Measurements from ENCODE around the gene MAGIX.

MAGIX gene

GRCh38 chrX:49186125-49187027, 23.8 kb downstream of the MAGIX start, which contains the start of gene PRICKLE3:
TSS of gene PRICKLE3 (minus strand) at chrX:49186373. CDS start at chrX:49186297, 76 bp downstream.
- peak; percentile 81 for DNase-seq

GRCh38 chrX:49187028-49187394, 24.5 kb downstream of the MAGIX start:
- DNase-seq: no peak

- DNase-seq: no peak
These were observed 25.0 kb downstream of the MAGIX start for GRCh38 chrX:49187526-49187925.

GRCh38 chrX:49188468-49189076, 26.0 kb downstream of the MAGIX start:
- no peak for DNase-seq

- DNase-seq: no peak
These were observed 27.0 kb downstream of the MAGIX start for GRCh38 chrX:49189606-49190005.

DNA sequence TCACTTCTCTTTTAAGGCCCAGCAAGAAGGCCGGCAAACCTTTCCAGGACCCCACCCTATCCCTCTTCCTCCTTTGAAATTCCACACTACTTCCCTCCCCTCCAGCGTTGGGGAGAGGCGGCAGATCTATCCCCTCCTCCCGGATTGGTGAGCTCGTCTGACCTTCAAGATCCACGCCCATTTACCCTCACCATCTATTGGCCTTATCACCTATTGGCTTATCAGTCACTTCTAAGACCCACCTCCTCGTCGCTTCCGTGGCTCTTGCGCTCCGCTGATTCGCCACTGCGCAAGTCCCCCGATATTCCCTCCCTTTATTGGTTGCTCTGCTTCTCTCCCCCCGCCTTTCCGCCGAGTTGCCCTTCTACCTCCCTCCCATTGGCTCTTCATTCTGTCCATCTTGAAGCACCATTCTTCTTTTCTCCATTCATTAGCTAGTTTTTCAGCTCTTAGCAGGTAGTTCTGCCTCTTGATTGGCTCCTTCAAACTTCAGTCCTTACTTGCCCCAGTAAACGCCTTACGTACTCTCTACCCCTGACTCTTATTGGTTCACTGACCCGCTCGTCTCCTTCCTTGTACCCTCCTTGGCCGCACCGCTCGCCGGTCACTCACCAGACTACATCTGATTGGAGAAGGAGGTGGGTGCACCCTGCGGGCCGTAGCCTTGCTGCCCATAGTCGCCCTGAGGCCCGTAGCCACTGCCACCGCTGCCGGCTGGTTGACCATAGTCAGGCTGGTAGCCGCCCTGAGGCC, 28.4 kb downstream of the MAGIX start:
- DNase-seq: peak; percentile 96

DNA sequence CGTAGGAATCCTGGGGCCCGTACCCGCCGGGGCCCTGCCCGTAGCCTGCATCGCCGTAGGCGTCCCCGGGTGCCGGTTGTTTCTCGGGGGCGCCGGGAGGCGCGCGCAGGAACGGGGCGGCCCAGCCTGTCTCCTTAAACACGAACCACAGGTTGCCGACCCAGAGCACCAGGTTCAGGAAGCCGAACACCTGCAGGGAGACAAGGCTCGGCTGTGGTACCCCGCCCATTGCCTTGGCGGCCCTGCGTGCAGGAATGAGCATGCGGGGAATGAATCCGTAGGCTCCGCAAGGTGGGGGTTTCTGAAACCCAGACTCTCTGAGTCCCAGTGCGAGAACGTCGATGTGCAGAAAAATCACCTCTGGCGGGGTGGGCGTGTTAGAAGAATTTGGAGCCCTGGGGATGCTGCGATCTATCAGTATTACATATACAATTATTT, 29.0 kb downstream of the MAGIX start:
- DNase-seq: no peak

GRCh38 chrX:49192722-49193328, 30.3 kb downstream of the MAGIX start:
- DNase-seq: no peak

GRCh38 chrX:49193542-49193964, 31.0 kb downstream of the MAGIX start:
- no peak for DNase-seq

DNA sequence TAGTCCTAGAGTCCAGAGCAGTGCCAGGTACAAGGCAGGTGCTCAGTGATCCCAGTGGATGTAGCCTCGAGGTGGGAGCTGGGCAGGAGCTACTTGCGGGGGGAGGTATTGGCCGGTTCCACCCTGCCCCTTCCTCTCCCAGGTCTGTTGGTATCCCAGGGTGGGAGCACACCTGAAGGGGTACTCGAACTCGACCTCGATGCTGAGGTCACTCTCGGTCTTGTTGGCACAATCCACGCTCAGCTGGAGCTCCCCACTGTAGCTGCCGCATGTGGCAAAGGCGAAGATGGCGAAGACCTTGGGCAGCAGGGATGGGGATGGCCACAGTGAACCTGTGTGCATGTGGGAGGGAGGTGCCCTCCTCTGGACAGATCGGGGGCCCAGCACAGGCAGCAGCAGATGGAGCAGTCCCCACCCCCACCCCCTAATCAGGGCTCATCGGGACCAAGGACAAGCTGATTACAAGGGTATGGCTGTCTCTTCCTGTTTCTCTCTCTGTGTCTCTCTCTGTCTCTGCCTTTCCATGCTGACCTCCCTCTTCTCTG, 35.1 kb downstream of the MAGIX start:
- DNase-seq: no peak

- DNase-seq: no peak
These were observed 36.2 kb downstream of the MAGIX start for GRCh38 chrX:49198540-49199314.

- DNase-seq: no peak
These were observed 36.7 kb downstream of the MAGIX start for GRCh38 chrX:49199315-49199595.

DNA sequence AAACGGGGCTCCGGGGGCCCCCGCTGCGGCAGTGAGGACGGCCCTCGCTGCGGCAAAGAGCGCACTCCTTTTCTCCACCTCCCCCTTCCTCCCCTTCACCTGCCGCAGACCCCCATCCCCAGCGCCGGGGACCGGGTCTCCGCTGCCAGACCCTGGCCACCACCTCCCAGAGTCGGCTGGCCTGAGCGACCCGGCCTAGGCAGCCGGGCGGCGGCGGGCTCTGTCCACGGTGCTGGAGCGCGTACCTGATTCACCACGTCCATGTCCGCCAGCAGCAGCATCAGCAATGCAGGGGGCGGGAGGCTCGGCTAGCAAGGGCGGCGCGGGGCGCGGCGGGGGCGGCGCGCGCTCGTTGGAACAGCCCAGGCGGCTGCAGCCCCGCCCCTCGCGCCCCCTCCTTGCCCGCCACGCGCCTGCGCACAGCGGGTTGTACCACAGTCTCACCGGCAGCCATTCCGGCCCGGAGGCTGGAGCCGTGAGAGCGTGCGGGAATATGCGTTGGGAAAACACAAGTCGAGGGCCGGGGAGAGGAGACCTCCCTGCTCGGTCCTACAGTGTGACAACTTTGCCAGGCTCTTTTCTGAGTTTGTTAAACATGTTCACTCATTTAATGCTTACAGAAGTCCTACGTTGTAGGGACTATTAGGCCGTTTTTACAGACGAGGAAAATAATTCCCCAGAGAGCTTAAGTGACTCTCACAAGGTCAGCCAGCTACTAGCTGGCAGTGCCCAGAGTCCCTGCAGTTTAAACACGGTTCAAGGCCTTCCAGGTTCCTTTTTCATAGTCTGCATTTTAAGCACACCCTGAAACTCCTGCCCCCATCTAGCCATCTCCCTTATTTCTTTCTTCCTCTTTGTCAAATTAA, 37.6 kb downstream of the MAGIX start, which contains the start of gene SYP:
SYP (minus strand) TSS at position 288 of the 866 bp plus-strand sequence; CDS start at position 281, 7 bp downstream.
- peak; percentile 91 for DNase-seq

GRCh38 chrX:49202022-49202421, 39.5 kb downstream of the MAGIX start:
- DNase-seq: no peak

GRCh38 chrX:49203536-49203935, 41.0 kb downstream of the MAGIX start:
- DNase-seq: no peak

- no peak for DNase-seq
These were observed 41.5 kb downstream of the MAGIX start for GRCh38 chrX:49204017-49204416.

DNA sequence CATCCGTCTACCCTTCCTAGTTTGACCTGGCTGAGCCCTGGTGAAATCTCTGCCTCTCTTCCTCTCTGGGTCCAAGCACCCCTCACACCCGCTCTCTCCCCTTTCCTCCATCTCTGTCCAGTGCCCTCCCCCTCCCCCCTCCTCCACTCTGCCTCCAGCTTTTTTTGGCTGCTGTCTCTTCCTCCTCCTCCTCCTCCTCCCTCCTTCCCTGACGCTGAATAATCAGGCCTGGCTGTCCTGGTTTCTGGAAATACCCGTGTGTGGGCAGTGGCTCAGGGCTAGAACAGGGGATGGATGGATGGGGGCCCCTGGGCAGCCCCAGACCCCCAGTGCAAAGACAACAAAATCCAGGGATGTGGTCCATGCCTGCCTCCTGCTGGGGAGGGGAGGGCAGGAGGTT, 42.2 kb downstream of the MAGIX start:
- no peak for DNase-seq

DNA sequence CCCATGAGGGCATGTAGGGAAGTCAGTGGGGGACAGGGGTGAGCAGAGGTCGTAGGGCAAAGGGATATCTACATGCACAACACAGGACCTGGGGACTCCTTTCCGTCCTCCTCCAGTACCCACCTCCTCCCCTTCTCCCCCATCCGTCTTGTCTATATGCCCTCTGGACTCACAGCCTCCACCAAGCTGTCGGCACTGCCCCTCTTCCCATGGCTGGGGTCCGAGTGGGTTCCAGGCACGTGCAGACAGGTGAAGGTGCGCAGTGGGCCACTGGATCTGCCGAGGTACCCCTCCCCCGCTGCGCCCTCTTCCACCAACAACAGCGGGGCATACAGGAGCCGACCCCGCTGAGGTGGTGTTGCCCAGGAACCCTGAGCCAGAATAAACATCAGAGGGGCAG, 42.9 kb downstream of the MAGIX start:
- no peak for DNase-seq

DNA sequence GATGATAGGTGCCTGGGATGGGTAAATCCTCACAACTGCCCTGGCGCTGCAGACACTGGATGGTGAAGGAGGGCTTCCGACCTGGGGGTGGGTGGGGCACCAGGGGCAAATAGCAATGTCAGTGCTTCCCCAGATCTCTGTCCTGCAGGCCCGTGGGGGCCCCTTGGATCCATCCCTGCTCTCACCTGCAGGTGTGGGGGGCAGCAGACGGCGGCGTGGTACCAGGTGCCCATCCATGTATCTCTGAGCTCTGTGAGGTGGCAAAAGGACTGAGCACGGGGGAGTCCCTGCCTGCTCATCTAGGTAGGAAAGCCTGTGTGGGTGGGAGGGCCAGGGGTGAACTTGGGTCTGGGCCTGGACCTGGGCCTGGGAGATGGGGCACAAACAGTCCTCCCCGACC, 44.0 kb downstream of the MAGIX start:
- DNase-seq: no peak

DNA sequence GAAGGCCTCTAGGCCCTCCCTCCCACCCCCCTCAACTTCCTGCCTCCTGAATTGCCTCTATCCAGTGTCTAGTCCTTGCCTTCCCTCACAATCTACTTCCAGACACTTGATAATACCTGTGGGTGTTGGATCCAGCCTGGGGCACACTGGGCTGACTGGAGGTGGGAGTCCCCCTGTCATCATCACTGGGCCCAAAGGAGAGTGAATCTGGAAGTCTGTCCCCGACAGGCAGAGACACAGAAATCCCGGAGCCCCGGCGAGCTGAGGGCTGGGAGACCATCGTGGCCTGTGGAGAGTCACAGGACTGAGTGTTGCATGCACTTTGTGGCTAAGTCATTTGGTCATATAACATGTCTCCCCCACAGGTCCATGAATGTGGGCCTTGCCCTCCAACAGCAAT, 45.8 kb downstream of the MAGIX start:
- no peak for DNase-seq
